Thymus (tissue), 11 donors: Measurements from ENCODE around the gene PLAA. TPM values are rescaled to one million over a fixed set of nuclear protein-coding genes. Genes with fewer than 3 reads are reported as not detected.

ENCODE experiments used
- DNase-seq, 9 donors: peaks; one replicate each; pipeline ENCODE4 v3.0.0-alpha.2; 2013; ENCODE audit warnings: low spot score in 9 of 9, low read depth in 6 of 9, missing footprints in 1 of 9
- H3K27ac ChIP-seq, 2 donors: one replicate each; pipeline ENCODE4 v1.5.1; 2013; ENCODE audit warnings: control low read depth in 1 of 2, low read depth in 1 of 2, low read length in 1 of 2, mild to moderate bottlenecking in 1 of 2, moderate library complexity in 1 of 2
- H3K27me3 ChIP-seq, 2 donors: one replicate each; pipeline ENCODE4 v1.5.1; 2013; ENCODE audit warnings: low read length in 1 of 2; ENCODE audit not compliant: control insufficient read depth in 2 of 2, insufficient read depth in 1 of 2
- H3K36me3 ChIP-seq, 2 donors: one replicate each; pipeline ENCODE4 v1.5.1; 2013; ENCODE audit warnings: low read length in 1 of 2, mild to moderate bottlenecking in 1 of 2, moderate library complexity in 1 of 2; ENCODE audit not compliant: control insufficient read depth in 2 of 2, insufficient read depth in 2 of 2
- H3K4me1 ChIP-seq, 2 donors: one replicate each; pipeline ENCODE4 v1.5.1; 2013; ENCODE audit warnings: low read length in 2 of 2; ENCODE audit not compliant: control insufficient read depth in 2 of 2, insufficient read depth in 2 of 2
- H3K4me3 ChIP-seq, 2 donors: one replicate each; pipeline ENCODE4 v1.5.1; 2013; ENCODE audit warnings: low read length in 2 of 2, control low read depth in 1 of 2, mild to moderate bottlenecking in 1 of 2
- H3K9me3 ChIP-seq, 2 donors: one replicate each; pipeline ENCODE4 v1.5.1; 2013; ENCODE audit warnings: low read length in 1 of 2, mild to moderate bottlenecking in 1 of 2; ENCODE audit not compliant: control insufficient read depth in 2 of 2, insufficient read depth in 1 of 2
- WGBS: extraction: QIAGEN DNeasy Blood & Tissue Kit; methylation state at CpG from one replicate; pipeline ENCODE4 v1.1.7; 2013; 5-methylcytosine and 5-hydroxymethylcytosine counted together
- polyA plus RNA-seq: library from polyadenylated mRNA; stranded (reverse); fragments of 200-250 nt; gene quantifications from one replicate; pipeline ENCODE4 v1.2.3, GENCODE V29; 2013
- total RNA-seq: library from RNA; stranded (reverse); fragments of 120-200 nt; gene quantifications from one replicate; pipeline ENCODE4 v1.2.4, GENCODE V29; 2013
- donor health status: healthy.

The PLAA gene
- total and polyA plus RNA-seq, 2 donors: 14.0 to 18.6 TPM

DNA sequence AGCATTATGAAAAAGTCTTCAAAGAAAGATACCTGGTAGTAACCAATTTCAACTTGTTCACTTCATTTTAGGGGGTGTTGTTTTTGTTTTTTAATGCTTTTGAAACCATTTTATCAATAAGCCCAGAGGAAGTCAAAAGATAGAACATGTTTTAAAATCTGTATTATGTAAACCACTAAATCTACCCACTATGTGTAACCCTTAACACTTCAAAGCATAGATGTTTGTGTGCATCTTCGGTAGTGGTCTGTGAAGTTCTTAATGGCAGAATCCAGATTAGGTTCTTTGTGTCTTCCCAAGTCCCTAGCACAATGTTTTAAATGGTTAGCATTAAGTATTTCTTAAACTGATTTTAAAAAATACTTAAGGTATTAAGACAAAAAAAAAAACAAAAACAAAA, 6.3 kb downstream of the PLAA start:
- WGBS: 48% methylated on average over 1 of the region's 1 CpG
- H3K36me3 ChIP-seq: peaks cover 0 to 6% of the 10 kb centered on the region in 2 donors
- no peak for DNase-seq
- peaks cover 4% of the 10 kb centered on the region in 2 donors for H3K4me1 ChIP-seq
- no peaks in the 10 kb centered on the region for H3K27me3 ChIP-seq
- H3K4me3 ChIP-seq: no peak overlapping the region
- peaks cover 0 to 4% of the 10 kb centered on the region in 2 donors for H3K9me3 ChIP-seq
- H3K27ac ChIP-seq: no peak overlapping the region

DNA sequence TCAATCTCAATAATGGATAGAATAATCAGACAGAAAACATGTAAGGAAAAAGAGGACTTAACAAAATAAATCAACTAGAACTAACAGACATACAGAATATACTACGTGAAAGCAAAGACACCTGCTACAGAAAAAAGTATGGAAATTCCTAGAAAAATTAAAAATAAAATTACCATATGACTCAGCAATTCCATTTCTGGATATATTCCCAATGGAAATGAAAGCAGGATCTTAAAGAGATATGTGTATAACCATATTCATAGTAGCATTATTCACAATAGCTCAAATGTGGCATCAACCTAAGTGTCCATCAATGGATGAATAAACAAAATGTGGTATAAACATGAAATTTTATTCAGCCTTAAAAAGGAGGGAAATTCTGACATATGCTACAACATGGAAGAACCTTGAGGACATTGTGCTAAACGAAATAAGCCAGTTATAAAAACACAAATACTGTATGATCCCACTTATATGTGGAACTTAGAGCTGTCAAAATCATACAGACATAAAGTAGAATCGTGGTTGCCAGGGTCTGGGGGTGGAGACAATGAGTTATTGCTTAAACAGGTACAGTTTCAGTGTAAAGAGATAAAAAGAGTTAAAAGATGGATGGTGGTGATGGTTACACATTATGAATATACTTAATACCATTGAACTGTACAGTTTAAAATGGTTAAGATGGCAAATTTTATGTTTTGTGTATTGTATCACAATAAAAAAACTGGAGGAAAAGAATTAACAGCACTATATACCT, 6.9 kb downstream of the PLAA start:
- H3K4me3 ChIP-seq: no peak overlapping the region
- no peak for DNase-seq

DNA sequence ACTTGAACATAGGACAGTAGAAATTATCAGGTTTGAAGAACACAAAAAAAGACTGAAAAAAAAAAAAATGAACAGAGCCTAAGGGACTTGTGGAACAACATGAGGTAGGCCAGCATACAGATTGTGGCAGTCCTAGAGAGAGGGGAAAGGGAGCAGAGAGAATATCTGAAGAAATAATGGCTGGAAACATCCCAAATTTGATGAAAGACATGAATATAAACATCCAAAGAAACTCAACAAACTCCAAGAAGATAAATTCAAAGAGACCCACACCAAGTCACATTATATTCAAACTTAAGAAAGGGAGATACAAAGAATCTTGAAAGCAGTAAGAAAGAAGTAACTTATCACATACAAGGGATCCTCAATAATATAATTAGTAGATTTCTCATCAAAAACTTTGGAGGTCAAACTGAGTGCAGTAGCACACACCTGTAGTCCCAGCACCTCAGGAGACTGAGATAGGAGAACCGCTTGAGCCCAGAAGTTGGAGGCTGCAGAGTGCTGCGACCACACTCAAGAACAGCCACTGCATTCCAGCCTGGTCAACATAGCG, 9.1 kb downstream of the PLAA start:
- 100% methylated on average over 3 of the region's 3 CpGs for WGBS
- no peaks in the 10 kb centered on the region for H3K4me1 ChIP-seq
- H3K4me3 ChIP-seq: no peak overlapping the region
- no peak overlapping the region for H3K27ac ChIP-seq
- DNase-seq: no peak
- H3K9me3 ChIP-seq: peaks cover 0 to 4% of the 10 kb centered on the region in 2 donors
- H3K36me3 ChIP-seq: peaks cover 0 to 5% of the 10 kb centered on the region in 2 donors
- H3K27me3 ChIP-seq: no peaks in the 10 kb centered on the region

More for the DNA sequence above, 6.9 kb downstream of the PLAA start:
- Histone ChIP-seq H3K9me3 (peaks cover 0 to 4% of the 10 kb centered on the region in 2 donors), H3K4me1 (no peaks in the 10 kb centered on the region), H3K27me3 (no peaks in the 10 kb centered on the region), H3K36me3 (peaks cover 0 to 6% of the 10 kb centered on the region in 2 donors), H3K27ac (no peak overlapping the region)
- WGBS: 95% methylated on average over 3 of the region's 3 CpGs

DNA sequence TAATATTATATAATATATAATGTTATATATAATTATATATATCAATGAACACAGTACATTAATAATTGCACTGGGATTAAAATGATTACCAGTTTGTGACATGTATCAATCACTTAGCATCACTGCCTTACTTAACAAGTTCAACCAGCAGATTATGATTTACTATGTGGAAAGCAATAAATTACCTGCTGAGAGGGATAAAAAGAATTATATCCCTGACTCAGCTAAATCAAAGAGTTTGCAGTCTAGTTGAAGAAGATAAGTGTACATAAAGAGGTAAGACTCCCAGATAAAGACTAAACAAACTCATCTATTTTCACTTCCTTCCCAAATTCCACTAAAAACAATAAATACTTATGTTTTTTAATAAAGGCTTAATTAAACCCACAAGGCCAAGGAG, 11.2 kb downstream of the PLAA start:
- peaks cover 0 to 4% of the 10 kb centered on the region in 2 donors for H3K9me3 ChIP-seq
- no peaks in the 10 kb centered on the region for H3K27me3 ChIP-seq
- H3K27ac ChIP-seq: no peak overlapping the region
- H3K36me3 ChIP-seq: peaks cover 3 to 5% of the 10 kb centered on the region in 2 donors
- no peaks in the 10 kb centered on the region for H3K4me1 ChIP-seq
- no peak overlapping the region for H3K4me3 ChIP-seq
- no peak for DNase-seq

DNA sequence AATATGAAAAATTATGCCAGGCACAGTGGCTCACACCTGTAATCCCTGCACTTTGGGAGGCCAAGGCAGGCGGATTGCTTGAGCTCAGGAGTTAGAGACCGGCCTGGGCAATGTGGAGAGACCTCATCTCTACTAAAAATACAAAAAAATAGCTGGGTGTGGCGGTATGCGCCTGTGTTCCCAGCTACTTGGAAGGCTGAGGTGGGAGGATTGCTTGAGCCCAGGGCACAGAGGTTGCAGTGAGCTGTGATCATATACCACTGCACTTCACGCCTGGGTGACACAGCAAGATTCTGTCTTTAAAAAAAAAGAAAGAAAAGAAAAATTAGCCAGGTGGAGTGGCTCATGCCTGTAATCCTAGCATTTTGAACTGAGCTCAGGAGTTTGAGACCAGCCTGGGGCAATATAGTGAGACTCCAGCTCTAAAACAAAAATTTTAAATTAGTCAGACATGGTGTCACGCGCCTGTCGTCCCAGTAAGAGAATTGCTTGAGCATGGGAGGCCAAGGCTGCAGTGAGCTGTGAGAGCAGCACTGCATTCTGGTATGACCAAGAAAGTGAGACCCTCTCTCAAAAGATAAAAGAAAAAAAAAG, 18.0 kb downstream of the PLAA start:
- H3K4me1 ChIP-seq: no peaks in the 10 kb centered on the region
- H3K36me3 ChIP-seq: peaks cover 6 to 31% of the 10 kb centered on the region in 2 donors
- H3K4me3 ChIP-seq: no peak overlapping the region
- 98% methylated on average over 8 of the region's 8 CpGs for WGBS
- DNase-seq: no peak
- H3K9me3 ChIP-seq: no peaks in the 10 kb centered on the region
- H3K27me3 ChIP-seq: no peaks in the 10 kb centered on the region
- H3K27ac ChIP-seq: no peak overlapping the region

DNA sequence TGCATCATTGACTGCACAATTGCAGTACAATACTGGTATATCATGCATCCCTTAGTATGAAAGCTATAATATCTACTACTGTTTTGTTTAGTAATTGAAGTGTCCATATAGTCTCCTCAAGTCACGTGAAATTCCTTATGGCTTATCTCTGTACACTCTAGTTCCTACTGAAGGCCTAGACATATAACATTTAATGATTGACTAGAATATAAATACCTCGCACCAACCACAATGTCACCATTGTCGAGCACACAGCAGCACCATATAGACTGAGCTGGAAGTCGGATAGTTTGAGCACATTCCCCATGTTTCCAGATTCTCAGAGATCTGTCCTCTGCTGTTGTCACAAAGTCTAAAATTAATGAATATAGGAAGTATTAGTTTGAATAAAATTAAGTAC, 21.4 kb downstream of the PLAA start:
- no peaks in the 10 kb centered on the region for H3K9me3 ChIP-seq
- H3K36me3 ChIP-seq: peaks cover 6 to 56% of the 10 kb centered on the region in 2 donors
- H3K27me3 ChIP-seq: no peaks in the 10 kb centered on the region
- H3K27ac ChIP-seq: no peak overlapping the region
- no peak for DNase-seq
- H3K4me3 ChIP-seq: no peak overlapping the region
- H3K4me1 ChIP-seq: no peaks in the 10 kb centered on the region
- 99% methylated on average over 4 of the region's 4 CpGs for WGBS

DNA sequence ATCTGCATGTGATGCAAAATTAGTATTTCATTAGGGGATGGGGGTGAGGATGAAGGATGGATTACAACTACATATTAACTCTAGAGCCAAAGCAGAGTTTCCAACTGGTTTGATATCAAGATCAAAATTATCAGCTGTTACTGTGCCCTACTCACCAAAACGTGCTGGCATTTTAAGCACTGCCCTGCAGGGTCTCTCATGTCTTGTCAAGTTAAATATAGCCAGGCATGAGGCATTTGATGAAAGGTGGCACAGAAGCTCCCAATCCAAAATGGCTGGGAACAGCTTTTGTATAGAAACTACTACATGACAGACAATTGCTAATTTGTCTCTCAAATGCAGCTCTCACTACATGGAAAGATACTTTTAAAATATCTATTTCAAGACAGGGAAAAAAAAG, 27.3 kb downstream of the PLAA start:
- no peak for DNase-seq
- Histone ChIP-seq H3K27me3 (no peaks in the 10 kb centered on the region), H3K36me3 (peaks cover 17 to 71% of the 10 kb centered on the region in 2 donors), H3K4me3 (no peak overlapping the region), H3K27ac (no peak overlapping the region), H3K9me3 (no peaks in the 10 kb centered on the region), H3K4me1 (no peaks in the 10 kb centered on the region)
- WGBS: 44% methylated on average over 1 of the region's 1 CpG

DNA sequence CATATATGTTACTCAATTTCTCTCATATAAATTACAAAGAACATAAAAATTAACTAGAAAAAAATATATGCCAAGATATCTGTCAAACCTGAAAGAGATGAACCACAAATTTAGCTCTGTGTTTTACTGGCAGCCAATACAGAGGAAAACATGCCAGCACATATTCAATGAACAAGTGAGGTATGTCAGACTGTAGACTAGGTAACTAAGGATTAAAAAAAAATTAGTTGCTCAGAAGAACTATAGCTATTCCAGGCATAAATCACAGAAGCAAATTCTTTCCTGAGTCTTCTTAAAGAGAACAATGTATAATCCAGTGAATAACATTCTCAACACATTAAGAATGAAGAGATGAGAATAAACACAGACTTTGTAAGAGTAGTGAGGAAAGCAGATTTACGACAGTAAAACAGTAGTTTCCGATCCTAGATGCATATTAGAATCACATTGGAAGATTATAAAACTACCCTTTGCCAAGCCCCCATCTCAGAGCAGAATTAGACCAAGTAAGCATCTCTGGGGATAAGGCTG, 33.8 kb downstream of the PLAA start:
- DNase-seq: no peak
- Histone ChIP-seq H3K36me3 (peaks cover 13 to 29% of the 10 kb centered on the region in 2 donors), H3K4me3 (no peak overlapping the region), H3K27me3 (no peaks in the 10 kb centered on the region), H3K9me3 (no peaks in the 10 kb centered on the region), H3K27ac (no peak overlapping the region), H3K4me1 (no peaks in the 10 kb centered on the region)
- WGBS: 98% methylated on average over 2 of the region's 2 CpGs

DNA sequence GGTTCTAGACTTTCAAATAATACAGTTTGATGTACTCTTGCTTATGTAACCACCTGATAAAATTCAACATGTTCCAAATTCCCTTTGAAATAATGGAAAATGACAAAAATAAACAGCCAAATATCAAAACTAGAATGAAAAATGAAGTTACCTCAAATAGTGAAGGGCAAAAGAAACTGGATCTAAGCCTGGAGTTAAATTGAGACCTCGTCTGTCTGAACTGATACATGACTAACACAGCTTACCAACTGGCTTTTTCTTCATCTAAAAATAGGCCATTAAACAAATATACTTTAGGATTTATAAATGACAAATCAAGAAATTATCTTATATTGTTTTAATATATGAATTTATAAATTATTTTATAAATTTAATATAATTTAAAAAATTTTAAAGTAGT, 42.4 kb downstream of the PLAA start:
- Histone ChIP-seq H3K9me3 (no peaks in the 10 kb centered on the region), H3K36me3 (peaks cover 6 to 26% of the 10 kb centered on the region in 2 donors), H3K27ac (no peak overlapping the region), H3K4me3 (no peak overlapping the region), H3K27me3 (no peaks in the 10 kb centered on the region), H3K4me1 (no peaks in the 10 kb centered on the region)
- 98% methylated on average over 1 of the region's 1 CpG for WGBS
- no peak for DNase-seq
